HG03442 (cell line): ENCODE data around the gene CLRN3.

ENCODE experiments used
- ATAC-seq: cut with Tn5 transposase; IDR thresholded peaks from one replicate; pipeline ENCODE4 v1.9.1; 2021; ENCODE audit warnings: mild to moderate bottlenecking, moderate library complexity; ENCODE audit not compliant: unreplicated experiment

The CLRN3 gene

DNA sequence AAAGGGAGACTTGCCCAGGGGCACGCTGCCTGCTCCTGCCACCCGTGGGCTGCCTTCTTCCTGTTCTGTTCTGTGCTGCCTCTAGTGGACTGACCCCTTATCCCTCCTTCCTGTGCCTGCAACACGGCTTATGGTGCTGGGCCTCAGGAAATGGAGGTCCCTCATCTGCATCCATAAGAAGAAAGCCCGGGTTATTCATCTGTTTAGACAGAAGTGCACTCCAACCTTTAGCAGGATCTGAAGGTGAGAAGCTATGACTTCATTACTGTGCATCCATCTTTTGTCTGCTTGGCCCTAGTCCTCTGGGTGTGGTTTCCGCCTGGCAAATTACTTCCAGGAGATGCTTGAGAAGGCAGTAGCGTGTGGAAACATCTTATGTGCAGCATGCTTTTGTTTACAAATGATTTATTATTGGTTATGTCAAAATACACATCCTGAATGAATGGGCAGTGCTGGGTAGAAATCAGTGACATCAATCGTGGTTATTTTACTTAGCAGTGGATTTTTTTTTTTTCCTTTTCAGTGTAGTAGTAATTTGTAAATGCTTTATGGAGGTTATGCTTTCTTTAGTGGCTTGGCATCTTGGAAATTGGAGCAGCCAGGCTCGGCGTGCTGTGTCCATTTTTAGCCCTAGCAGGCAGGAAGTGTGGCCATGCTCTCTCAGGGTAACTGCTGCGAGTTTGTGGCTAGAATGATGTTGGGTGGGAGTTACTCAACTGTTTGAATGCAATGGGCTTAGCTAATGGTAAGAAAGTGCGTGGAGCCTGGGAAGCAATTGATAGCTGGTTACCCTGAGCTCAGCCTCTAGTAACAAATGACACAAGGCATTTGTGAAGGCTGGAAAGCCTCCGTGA is 26.9 kb upstream of the CLRN3 start:
- ATAC-seq = no peak

GRCh38 chr10:127918572-127918971 is 25.8 kb upstream of the CLRN3 start:
- no peak for ATAC-seq

- no peak for ATAC-seq
These were observed 24.1 kb upstream of the CLRN3 start for GRCh38 chr10:127916826-127917225.

DNA sequence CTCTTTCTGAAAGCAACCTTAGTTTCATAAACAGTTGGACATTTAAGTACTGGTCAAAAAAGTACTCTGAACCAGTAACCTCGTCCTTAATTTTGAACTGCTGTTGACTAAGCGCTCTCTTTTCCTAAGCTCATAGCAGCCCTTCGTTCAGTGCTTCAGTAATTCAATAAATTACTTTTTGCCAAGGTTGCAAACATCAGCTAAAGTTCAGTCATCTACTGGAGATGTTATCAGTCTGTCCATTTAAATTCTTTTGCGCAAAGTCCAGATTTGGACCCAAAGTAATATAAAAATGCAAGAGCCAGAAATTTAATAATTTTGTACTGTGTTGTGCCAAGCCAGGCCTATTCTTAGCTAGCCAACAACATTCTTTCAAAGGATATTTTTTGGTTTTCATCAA is 22.6 kb upstream of the CLRN3 start:
- ATAC-seq = no peak

DNA sequence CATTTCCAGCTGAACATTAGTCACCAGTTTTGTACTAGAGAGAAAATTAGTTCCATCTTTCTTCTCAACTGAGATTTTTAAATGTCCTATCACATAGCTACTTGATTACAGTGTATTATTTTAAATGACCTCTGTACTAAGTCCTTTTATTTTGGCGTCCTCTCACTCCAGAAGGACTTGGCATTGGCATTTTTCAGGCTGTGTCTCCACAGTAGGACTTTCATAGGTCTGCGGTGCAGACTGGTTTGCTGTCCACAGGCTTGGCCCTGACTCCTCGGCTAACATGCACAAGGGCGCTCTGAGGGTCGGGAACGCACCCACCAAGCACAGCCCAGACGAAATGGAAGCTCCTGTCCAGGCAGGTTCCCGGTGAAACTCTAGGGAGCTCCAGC is 20.6 kb upstream of the CLRN3 start:
- no peak for ATAC-seq

DNA sequence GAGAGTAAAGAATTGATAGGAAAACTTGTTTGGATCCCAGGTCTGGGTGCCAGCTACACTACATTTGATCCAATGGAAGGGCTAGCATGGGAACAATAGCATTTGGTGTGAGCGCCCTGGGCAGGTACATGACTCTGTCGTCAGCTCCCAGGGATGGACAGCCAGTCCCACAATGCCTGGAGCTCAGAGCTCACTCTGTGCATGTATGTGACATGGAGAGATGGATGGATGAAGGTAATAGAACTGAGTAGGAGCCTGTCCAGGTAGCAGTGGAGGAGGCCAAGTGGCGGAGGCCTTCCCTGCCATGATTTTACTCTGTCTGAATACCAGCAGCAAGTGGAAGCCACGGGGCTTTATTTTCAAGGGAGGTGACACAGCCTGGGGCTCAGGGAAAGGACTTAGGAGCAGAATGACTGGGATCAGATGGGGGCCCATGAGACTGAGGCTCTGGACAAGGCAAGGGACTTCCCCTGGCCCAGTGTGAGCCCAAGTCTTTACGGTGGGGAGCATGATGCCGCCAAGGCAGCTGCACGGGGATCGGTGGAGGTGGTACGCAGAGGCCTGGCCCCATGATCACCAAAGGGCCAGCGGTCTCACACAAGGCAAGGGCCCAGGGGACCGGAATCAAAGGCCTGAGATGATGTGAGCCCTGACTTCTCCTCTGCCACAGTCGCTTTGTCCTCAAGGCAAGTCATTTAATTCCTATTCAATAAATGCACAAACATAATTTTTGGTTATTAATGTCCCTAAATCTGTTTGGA is 20.0 kb upstream of the CLRN3 start:
- no peak for ATAC-seq

DNA sequence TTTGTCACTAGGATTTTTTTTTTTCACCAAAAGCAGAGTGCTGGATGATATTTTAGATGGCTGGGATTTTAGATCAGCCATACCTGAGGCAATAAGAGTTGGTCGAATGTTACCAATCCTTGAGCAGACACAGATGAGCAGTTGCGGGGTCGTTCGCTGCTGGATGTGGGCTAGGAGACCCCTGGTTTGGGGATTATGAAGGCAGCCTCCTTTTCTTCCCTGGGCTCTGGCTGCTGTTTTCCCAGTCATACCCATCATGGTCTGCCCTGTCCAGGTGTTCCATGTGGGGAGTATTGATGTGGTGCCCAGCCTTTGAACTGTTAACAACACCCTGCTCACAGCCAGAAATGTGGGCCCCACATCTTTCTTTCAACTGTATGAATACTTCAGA is 19.1 kb upstream of the CLRN3 start:
- ATAC-seq = no peak

GRCh38 chr10:127911218-127911866 is 18.6 kb upstream of the CLRN3 start:
- no peak for ATAC-seq

DNA sequence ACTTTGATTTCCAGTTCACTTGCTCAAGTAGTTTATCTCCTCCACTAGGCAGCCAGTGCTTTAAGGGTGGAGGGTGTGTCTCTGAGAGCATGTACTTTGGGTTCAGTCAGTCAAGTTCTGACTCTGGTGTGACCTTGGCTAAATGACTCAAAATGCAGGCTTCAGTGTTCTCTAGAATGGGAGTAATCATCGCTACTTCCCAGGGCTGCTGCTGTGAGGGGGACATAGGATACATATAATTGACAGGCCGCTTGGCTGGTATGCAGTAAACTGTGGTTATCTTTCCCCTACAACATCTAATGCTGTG is 17.7 kb upstream of the CLRN3 start:
- no peak for ATAC-seq

- ATAC-seq = no peak
These were observed 17.1 kb upstream of the CLRN3 start for GRCh38 chr10:127909716-127910463.

GRCh38 chr10:127908959-127909267 is 16.2 kb upstream of the CLRN3 start:
- no peak for ATAC-seq

GRCh38 chr10:127908106-127908958 is 15.6 kb upstream of the CLRN3 start:
- ATAC-seq = no peak

DNA sequence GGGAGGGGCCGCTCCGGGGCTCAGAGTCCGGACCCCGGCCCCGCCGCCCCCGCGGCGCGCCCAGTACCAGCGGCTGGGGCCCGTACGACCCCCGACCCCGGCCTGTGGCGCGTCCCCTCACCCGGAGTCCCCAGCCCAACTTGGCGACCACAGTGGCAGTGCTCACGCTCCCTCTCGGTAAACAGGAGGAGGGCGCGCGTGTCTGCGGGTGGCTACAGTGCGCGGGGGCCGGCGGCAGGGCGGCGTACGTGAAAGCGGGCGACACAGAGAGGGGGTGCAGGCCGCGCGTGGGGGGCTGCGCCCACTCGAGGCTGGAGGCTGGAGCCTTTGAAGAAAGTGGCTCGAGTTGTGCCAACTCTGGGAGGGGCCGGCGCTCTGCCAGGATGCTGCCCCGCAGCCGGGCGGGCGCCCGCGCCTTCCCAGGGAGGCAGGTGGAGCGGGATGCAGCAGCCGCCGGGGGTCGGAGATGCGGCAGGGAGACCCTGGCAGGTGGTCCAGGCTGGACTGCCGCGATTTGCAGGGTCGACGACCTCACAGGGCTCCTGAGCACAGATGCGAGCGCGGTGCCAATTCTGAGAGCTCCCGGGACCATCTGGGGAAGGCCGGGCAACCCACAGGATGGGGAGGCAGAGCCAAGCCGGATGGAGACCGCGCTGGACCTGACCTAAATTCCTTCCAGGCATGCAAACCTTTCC is 14.8 kb upstream of the CLRN3 start:
- no peak for ATAC-seq

DNA sequence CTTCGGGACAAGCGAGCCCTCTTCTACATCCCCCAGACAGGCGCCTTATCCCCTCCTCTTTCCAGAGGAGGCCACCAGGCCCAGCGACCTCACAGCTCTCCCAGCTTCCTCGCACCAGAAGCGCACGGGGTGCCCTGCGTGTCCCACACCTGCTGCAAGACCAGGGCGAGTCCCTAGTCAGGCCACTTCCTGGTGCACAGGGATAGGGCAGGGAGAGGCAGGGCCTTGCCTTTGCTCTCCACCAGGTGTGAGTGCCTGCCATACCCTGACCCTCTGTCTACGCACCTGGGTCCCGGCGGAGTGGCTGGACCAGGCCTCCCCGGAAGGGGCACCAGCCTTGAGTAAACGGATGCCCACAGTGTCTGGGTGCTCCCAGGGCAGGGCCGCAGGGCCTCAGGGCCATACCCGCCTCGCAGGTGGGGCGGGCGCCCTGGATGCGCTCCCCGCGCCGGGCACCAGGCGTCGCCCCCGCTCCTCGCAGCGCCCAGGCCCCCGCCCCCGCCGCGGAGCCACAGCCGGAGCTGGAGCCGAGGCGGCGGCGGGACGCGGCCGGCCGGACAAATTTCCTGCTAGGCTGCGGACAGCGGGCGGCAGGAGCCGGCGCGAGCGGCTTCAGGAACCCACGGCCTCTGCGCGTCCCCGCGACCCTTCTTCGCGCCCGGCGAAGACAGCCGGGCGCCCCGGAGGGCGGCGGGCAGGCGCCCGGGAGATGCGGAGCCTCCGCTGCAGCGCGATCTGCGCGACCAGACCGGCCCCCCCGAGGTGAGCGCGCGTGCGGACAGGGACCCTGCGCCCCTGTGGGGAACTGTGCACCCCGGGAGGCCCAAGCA is 14.0 kb upstream of the CLRN3 start, which contains the start of gene PTPRE:
PTPRE (plus strand) TSS at position 556 of the 830 bp plus-strand sequence. CDS start 133,779 bp downstream, outside the sequence.
- peak; percentile 83 for ATAC-seq

- no peak for ATAC-seq
These were observed 13.1 kb upstream of the CLRN3 start for GRCh38 chr10:127905848-127906261.

DNA sequence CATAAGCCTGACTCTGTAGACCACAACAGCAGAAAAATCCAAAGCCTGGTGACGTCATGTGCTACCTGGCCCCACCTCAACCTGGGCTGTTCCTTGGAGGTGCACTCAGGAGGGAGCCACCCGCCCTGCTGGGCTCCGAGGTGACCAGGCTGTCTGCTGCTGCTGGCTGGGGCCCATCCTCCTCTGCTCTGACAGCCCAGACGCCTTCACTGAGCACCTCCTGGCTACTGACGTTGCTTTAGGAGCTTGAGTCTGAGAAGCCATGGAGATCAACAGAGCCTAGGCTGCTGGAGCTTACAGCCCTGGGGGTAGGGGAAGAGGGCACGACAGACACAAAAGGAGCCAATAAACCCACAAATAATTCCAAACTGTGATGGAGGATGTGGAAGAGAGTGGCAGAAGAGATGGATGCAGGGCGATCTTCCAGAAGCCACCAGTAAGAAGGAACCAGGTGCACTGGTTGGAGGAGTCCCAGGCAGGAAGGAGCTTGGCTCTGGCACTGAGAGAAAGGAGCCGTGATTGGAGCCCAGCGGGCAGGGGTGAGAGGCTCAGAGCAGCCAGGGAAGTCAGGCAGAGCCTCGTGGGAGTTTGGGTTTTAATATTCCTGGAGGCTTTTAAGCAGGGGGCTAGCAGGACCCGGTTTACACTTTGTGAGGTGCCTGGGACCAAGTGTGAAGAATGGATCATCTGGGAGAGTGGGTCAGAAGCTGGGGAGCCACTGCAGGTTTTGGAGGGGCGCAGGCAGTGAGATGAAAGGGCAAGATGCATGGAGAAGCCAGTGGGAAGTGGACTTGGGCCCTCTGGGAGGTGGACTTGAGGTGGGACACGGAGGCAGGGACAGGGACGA is 12.5 kb upstream of the CLRN3 start:
- ATAC-seq = no peak

- no peak for ATAC-seq
These were observed 11.7 kb upstream of the CLRN3 start for GRCh38 chr10:127904311-127905000.
